NCI-H2081 treated with DMSO at 0.1 percent for 48 hours (cell line): ENCODE results near the gene PTGER4.
"Not testable (repeated sequence)": the region's sequence is repeated elsewhere in the genome, so short reads cannot be mapped to it uniquely, and the experiment has no call there.

ENCODE experiments used
- DNase-seq: peaks from one replicate; lab custom pipeline; 2025; lab: John Stamatoyannopoulos, UW

Gene PTGER4

DNA sequence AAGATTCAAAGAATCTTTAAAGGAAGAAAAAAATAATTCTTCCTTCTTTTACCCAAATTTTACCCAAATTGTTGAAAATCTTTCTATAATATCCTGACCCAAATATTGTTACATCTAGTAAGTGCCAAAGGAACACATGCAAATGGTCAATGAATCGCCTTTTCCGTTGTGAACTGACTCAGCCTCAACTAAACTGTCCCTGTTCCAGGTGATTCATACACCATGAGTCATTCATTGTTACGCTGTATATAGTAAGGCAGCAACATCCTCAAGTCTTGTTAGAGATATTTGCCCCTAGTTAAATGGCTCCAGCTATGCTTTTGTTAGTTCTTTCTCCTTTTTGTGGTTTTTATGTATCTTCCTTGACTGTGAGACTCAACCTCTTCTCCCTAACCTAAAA is 9.7 kb downstream of the PTGER4 start:
- no peak for DNase-seq

GRCh38 chr5:40690267-40690666 is 10.6 kb downstream of the PTGER4 start:
- no peak for DNase-seq

DNA sequence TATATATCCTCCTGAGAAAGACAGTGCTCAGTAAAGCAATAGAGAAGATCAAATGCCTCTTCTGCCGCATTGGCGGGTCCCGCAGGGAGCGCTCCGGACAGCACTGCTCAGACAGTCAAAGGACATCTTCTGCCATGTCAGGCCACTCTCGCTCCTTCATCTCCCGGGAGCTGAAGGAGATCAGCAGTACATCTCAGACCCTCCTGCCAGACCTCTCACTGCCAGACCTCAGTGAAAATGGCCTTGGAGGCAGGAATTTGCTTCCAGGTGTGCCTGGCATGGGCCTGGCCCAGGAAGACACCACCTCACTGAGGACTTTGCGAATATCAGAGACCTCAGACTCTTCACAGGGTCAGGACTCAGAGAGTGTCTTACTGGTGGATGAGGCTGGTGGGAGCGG is 12.2 kb downstream of the PTGER4 start:
- DNase-seq = no peak

DNA sequence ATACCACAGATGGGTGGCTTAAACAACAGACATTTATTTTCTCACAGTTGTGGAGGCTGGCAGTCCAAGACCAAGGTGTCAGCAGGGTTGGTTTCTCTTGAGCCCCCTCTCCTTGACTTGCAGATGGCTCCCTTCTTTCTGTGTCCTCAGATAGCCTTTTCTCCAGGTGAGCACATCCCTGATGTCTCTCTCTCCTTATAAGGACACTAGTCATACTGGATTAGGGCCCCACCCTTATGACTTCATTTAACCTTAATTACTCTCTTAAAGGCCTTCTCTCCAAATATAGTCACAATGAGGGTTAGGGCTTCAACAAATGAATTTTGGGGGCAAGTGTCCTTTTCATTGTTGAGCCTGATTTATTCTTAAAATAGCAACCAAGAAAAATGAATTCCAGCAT is 14.7 kb downstream of the PTGER4 start:
- no peak for DNase-seq

GRCh38 chr5:40700116-40700782 is 20.5 kb downstream of the PTGER4 start:
- no peak for DNase-seq

DNA sequence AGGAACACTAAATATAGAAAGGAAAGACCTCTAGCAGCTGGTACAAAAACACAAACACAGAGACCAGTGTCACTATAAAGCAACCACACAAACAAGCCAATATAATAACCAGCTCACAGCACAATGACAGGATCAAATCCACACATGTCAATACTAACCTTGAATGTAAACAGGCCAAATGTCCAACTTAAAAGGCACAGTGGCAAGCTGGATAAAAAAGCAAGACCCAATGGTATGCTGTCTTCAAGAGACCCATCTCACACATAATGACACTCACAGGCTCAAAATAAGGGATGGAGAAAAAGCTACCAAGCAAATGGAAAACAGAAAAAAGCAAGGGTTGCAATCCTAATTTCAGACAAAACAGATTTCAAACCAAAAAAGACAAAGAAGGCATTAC is 22.3 kb downstream of the PTGER4 start:
- DNase-seq = not testable (repeated sequence)

- not testable (repeated sequence) for DNase-seq
Observed at GRCh38 chr5:40705484-40705883, 25.8 kb downstream of the PTGER4 start.

DNA sequence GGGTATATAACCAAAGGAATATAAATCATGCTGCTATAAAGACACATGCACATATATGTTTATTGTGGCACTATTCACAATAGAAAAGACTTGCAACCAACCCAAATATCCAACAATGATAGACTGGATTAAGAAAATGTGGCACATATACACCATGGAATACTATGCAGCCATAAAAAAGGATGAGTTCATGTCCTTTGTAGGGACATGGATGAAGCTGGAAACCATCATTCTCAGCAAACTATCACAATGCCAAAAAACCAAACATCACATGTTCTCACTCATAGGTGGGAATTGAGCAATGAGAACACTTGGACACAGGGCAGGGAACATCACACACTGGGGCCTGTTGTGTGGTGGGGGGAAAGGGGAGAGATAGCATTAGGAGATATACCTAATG is 30.9 kb downstream of the PTGER4 start:
- not testable (repeated sequence) for DNase-seq

DNA sequence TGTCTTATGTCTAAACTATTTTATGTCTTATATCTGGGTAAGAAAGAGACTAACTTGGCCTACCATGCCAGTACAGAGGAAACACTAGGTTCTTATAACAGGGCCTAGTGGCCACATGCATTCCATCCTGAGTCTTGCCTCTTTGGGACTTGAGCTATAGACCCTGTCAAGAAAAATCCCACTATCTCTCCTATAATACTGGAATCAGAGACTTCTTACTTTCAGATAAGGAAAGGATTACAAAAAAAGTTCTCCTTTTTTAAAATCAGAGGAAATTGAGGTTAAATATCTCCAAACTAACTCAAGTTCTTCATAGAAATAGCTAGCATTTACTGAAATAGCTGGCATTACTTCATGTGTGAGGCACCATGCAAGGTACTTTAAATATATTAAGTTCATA is 34.3 kb downstream of the PTGER4 start:
- no peak for DNase-seq

DNA sequence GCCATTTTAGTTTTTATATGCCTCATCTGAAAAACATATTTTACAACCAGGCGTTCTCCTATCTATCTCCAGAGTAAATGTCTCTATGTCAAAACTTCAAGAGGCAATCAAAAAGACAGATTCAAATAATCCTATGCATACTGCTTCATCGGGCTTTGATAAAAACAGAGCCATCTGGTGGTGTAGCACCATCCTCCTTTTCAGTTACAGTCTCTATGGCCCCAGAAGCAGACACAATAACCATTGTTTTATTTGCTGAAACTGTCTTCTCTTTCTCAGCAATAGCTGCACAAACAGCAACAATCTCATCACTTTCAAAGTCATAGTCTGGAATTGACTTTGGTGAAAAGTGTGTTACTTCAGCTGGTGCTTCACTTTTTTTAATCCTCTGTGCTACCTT is 36.3 kb downstream of the PTGER4 start:
- DNase-seq = no peak

DNA sequence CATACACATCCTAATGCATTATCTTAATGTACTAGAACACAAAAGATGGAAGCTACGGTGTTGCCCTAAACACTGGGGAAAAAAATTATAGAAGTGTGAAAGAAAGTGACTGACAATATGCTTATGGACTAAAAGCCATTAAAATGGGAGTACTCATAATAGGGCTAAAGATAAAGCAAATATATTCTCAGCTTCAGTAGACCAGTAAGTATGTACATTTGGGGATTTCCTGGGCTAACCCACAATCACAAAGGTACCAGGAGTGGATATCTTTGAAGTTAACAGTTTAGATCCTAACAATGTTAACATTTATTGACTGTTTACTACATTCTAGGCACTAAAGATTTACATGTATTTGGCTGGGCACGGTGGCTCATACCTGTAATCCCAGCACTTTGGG is 36.9 kb downstream of the PTGER4 start:
- no peak for DNase-seq

GRCh38 chr5:40717281-40717680 is 37.6 kb downstream of the PTGER4 start:
- no peak for DNase-seq

DNA sequence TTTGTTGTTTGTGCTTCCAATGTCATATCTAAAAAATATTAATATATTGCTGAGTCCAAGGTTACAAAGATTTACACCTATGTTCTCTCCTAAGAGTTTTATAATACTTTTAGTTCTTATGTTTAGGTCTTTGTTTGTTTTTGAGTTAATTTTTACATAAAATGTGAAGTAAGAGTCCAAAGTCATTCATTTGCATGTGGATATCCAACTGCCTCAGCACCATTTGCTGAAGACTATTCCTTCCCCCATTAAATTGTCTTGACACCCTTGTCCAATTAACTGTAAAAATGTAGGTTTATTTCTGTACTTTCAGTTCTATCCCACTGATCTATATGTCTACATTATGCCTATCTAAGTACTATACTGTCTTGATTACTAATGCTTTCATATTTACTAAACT is 40.4 kb downstream of the PTGER4 start:
- no peak for DNase-seq

- not testable (repeated sequence) for DNase-seq
Observed at GRCh38 chr5:40722497-40722911, 42.8 kb downstream of the PTGER4 start.

DNA sequence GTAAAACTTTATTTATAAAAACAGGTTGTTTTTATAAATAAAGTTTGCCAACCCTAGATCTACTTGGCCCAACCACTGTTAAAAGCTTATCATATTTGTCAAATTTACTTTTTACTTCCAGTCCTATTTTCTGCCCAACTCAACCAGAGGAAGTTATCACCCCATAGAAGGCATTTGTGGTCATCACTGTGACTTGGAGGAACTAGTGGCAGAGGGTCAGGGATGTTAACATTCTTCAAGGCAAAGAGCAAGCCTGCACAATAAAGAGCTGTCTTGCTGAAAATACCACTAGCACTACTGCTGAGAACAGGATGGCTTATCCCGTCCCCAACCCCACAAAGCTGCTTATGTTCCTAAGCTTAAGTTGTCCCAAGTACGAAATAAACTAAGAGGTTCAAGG is 53.7 kb downstream of the PTGER4 start:
- no peak for DNase-seq

DNA sequence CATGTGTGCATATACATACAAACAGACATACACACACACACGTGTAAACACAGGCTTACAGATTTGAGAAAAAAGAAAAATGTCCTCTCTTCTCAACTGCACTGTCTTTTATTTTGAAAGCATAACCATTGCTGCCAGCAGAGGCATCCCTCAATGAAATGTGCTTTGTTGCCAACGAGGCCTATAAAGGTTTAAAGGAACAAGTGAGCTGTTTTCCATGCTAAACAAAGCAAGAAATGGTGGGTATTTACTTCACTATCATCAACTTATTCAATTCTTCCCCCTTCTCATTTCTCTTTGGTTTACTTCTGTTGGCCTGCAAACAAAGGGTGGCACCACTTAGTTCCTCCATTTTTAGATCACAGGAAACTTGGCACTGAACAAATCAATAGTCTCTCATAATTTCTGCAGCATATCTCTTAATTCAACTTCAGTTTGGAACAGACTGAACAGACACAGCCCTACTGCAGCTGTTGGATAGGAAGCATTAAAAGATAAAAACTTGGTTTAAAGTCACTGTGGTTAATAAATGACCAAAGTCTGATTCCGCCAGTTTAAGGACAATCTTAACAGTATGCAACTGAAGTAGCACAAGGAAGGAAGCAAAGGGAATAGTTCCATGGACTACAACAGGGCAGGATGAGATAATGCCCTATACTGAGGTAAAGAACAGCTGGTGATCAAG is 54.3 kb downstream of the PTGER4 start:
- DNase-seq = no peak

DNA sequence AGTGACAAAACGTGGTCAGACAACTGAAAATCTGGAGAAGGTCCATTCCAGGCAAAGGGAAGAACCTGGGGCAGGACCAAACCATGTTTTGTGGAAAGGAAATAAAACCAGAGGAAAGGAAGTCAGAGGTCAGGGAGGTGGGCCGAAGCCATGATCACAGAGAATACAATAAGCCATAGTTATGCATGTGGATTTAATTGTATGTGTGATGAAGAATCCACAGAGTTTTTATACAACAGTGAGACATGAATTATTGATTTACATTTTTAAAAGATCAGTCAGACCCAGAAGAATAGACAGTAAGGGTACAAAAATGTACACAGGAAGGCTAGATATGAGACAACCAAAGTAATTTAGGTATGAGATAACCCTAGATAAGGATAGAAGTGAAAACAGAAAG is 55.3 kb downstream of the PTGER4 start:
- no peak for DNase-seq

DNA sequence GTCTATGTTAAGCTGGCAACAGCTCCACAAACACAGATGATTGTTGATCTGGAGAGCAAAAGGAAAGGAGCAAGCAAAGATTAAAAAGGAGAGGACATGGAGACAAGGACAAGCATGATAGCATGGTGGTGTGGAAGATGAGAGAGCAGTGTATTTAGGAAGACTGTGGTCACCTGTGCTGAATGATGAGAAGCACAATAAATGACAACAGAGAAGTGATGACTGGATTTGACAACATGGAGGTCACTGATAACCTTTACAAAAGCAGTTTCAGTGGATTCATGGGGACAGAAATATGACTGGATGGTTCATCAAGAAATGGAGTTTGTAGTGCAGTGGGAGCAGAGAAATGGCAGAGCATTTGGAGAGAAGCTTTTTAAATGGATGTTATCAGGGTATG is 55.9 kb downstream of the PTGER4 start:
- no peak for DNase-seq

GRCh38 chr5:40736103-40736875 is 56.6 kb downstream of the PTGER4 start:
- DNase-seq = no peak

DNA sequence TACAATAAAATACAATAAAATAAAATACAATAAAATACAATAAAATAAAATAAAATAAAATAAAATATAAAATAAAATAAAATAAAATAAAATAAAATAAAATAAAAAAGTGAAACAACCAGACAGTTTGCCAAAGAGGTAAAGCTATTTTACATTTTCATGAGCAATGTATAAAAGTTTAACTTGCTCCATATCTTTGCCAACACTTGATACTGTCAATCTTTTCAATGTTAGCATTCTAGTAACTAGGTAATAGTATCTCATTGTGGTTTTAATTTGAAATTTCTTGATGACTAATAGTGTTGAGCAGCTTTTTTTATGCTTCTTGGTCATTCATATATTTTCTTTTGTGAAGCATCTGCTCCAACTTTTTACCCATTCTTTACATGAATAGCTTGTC is 58.8 kb downstream of the PTGER4 start:
- DNase-seq = no peak
